Measurements from ENCODE around the gene DEDD. TPM values are rescaled to one million over a fixed set of nuclear protein-coding genes. Genes with fewer than 3 reads are reported as not detected.

The DEDD gene
- total and polyA plus RNA-seq, 2 of the 13 experiments (the other 11 are each of a cell fraction or from before 2014, with no cell fraction given) = 12.6 to 27.8 TPM

GRCh38 chr1:161117759-161118581 lies 14.5 kb downstream of the DEDD start, which contains the start of the genes NIT1 and PFDN2 (continued):
- TF ChIP-seq TFDP2 (CRISPR knock-in tag; IDR thresholded peaks at IDR 0.05) (peak; percentile 70), ZNF776 (CRISPR knock-in tag; IDR thresholded peaks at IDR 0.05) (0 out of 2 replicates have a peak, but pooled peaks have one; percentile 73), KAT8 (CRISPR knock-in tag; IDR thresholded peaks at IDR 0.05) (peak; percentile 79), ZNF646 (CRISPR knock-in tag; IDR thresholded peaks at IDR 0.05) (no peak; the same call in 1 of the 2 replicates), REST (IDR thresholded peaks at IDR 0.05; ENCODE audit: borderline replicate concordance in 1 of 2, low read depth in 1 of 2, low read length in 2 of 2) (peak in 1 of 2 experiments; percentile 36; a peak in 1 of 4 replicates), SIX4 (CRISPR knock-in tag; IDR thresholded peaks at IDR 0.05) (no peak), XBP1 (CRISPR knock-in tag; IDR thresholded peaks at IDR 0.05) (no peak), MEIS1 (CRISPR knock-in tag; IDR thresholded peaks at IDR 0.05; ENCODE audit: borderline replicate concordance) (no peak), SPEN (CRISPR knock-in tag; IDR thresholded peaks at IDR 0.05; ENCODE audit: low read depth) (peak; percentile 80), PBX2 (CRISPR knock-in tag; IDR thresholded peaks at IDR 0.05) (no peak), KDM4B (CRISPR knock-in tag; IDR thresholded peaks at IDR 0.05) (no peak), RNF219 (CRISPR knock-in tag; IDR thresholded peaks at IDR 0.05) (no peak; the same call in 1 of the 2 replicates), ZNF225 (CRISPR knock-in tag; IDR thresholded peaks at IDR 0.05) (peak; percentile 80; the same call in 1 of the 2 replicates)

All from HepG2 (cell line).